Breast epithelium (tissue), 4 donors: ENCODE results near the gene CCDC92B. TPM values are rescaled to one million over a fixed set of nuclear protein-coding genes. Genes with fewer than 3 reads are reported as not detected.
"Not testable (repeated sequence)": the region's sequence is repeated elsewhere in the genome, so short reads cannot be mapped to it uniquely, and the experiment has no call there.

Experiments used
- DNase-seq, 2 donors: peaks; one replicate each; pipeline ENCODE4 v3.0.0-alpha.2; 2019; ENCODE audit warnings: low spot score in 2 of 2
- H3K27ac ChIP-seq, 2 donors: fragments of 200-600 bp; sonication (generic) in 1 of 2; one replicate each; pipeline ENCODE4 v1.5.1; 2016 to 2019; ENCODE audit warnings: mild to moderate bottlenecking in 1 of 2
- H3K27me3 ChIP-seq, 2 donors: fragments of 200-600 bp; sonication (generic) in 1 of 2; one replicate each; pipeline versions ENCODE4 v1.5.1 to v1.6.0; 2017 to 2019; ENCODE audit warnings: control low read depth in 1 of 2, mild to moderate bottlenecking in 1 of 2
- H3K36me3 ChIP-seq: fragments of 200-600 bp; one replicate; pipeline ENCODE4 v1.5.1; 2019
- H3K4me1 ChIP-seq, 2 donors: fragments of 200-600 bp; sonication (generic); one replicate each; pipeline ENCODE4 v1.5.1; 2016 to 2019; ENCODE audit warnings: control low read depth in 1 of 2
- H3K4me3 ChIP-seq, 3 donors: fragments of 200-600 bp; sonication (generic); 1 replicate in 2 of 3; 2 replicates in 1 of 3; pipeline ENCODE4 v1.5.1; 2016 to 2019; ENCODE audit warnings: mild to moderate bottlenecking in 3 of 3, moderate library complexity in 2 of 3
- H3K9me3 ChIP-seq, 2 donors: fragments of 200-600 bp; sonication (generic) in 1 of 2; one replicate each; pipeline ENCODE4 v1.5.1; 2016 to 2019; ENCODE audit warnings: control low read depth in 1 of 2
- POLR2A ChIP-seq: fragments of 450-650 bp; IDR thresholded peaks from one replicate; pipeline ENCODE4 v1.6.1; 2016; ENCODE audit warnings: antibody characterized with exemption, mild to moderate bottlenecking, moderate library complexity
- POLR2AphosphoS5 ChIP-seq, 3 donors: sonication (generic); formaldehyde crosslinking; IDR thresholded peaks; one replicate each; pipeline ENCODE4 v1.6.1; 2017; ENCODE audit warnings: antibody characterized with exemption in 3 of 3
- intact Hi-C: fragments of 100-400 bp; cut with DNase I; formaldehyde crosslinking; loops from one replicate; pipeline ENCODE4 v1.15.1; 2023; ENCODE audit warnings: low total_unique reads
- total RNA-seq, 3 donors: library from RNA; depleted of rRNA; stranded (reverse); fragments of >200 nt; gene quantifications; one replicate each; pipeline ENCODE4 v1.1.0, GENCODE V29; 2016
- TF ChIP-seq, protein P1 (sequence below), 3 donors: fragments of 450-650 bp; IDR thresholded peaks; one replicate each; pipeline ENCODE4 v1.5.1; 2016 to 2017; ENCODE audit warnings: antibody characterized with exemption in 3 of 3, mild to moderate bottlenecking in 3 of 3, moderate library complexity in 3 of 3

CCDC92B gene
- total RNA-seq, 3 donors from 2014 or later, result 0.33 TPM; not detected in 2

DNA sequence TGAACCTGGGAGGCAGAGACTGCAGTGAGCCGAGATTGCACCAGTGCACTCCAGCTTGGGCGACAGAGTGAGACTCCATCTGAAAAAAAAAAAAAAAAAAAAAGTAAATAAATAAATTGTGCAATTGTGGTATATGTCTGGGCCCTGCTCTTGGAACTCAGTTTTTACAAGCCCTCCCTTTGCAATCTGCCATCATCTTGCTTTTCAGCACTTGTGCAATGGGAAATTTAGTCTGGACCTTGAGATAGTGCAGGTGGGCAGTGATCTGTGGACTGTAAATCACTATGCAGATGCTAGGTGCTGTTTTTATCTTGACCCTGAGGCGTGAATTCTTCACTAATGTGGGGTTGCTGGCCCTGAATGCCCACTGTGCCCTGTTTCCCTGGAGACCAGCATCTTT lies 40.2 kb upstream of the CCDC92B start:
- no peak for DNase-seq
- intact Hi-C loops, result loop anchor here (5.0 to 10.0 kb wide), 2 partner anchors 615 to 1693 kb away; no protein-coding TSS in a partner anchor
- TF ChIP-seq POLR2AphosphoS5 (IDR thresholded peaks at IDR 0.05), result no peak
- TF ChIP-seq POLR2A, result no peak
- TF ChIP-seq, protein P1, sequence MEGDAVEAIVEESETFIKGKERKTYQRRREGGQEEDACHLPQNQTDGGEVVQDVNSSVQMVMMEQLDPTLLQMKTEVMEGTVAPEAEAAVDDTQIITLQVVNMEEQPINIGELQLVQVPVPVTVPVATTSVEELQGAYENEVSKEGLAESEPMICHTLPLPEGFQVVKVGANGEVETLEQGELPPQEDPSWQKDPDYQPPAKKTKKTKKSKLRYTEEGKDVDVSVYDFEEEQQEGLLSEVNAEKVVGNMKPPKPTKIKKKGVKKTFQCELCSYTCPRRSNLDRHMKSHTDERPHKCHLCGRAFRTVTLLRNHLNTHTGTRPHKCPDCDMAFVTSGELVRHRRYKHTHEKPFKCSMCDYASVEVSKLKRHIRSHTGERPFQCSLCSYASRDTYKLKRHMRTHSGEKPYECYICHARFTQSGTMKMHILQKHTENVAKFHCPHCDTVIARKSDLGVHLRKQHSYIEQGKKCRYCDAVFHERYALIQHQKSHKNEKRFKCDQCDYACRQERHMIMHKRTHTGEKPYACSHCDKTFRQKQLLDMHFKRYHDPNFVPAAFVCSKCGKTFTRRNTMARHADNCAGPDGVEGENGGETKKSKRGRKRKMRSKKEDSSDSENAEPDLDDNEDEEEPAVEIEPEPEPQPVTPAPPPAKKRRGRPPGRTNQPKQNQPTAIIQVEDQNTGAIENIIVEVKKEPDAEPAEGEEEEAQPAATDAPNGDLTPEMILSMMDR (IDR thresholded peaks at IDR 0.05), result no peak
- no peaks in the 10 kb centered on the region for H3K9me3 ChIP-seq
- H3K4me3 ChIP-seq, result no peak overlapping the region
- H3K27ac ChIP-seq, result no peak overlapping the region
- H3K4me1 ChIP-seq, result no peaks in the 10 kb centered on the region
- H3K27me3 ChIP-seq, result no peaks in the 10 kb centered on the region
- no peaks in the 10 kb centered on the region for H3K36me3 ChIP-seq

DNA sequence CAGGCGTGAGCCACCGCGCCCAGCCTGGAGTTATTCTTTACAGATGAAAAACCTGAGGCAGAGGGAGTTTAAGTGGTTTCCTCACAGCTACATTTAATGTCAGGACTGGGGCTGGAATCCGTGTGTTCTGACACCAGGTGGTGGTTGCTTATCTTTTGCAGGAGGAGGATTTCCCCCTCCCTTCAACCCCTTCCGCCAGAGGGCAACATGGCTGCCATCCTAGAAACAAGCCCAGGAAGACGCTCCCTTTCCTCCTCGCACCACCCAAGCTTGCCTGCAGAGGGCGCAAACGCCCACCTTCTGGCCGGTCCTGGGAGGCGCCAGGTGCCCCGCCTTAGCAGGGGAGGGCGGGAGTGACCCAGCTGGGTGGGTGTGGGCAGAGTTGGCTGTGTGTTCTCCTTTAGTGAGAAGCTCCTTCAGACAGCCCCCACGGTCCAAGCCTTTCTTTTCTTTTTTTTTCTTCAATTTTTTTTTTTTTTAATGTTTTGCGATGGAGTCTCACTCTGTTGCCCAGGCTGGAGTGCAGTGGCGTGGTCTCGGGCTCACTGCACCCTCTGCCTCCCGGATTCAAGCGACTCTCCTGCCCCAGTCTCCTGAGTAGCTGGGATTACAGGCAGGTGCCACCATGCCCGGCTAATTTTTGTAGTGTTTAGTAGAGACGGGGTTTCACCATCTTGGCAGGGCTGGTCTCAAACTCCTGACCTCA lies 36.9 kb upstream of the CCDC92B start:
- Histone ChIP-seq H3K4me1 (no peaks in the 10 kb centered on the region), H3K4me3 (peak overlapping the region in 1 of 3 donors; percentile 3), H3K27ac (no peak overlapping the region), H3K27me3 (no peaks in the 10 kb centered on the region), H3K9me3 (peaks cover 0 to 10% of the 10 kb centered on the region in 2 donors), H3K36me3 (no peaks in the 10 kb centered on the region)
- DNase-seq, result peak; percentile 30 to 64
- TF ChIP-seq, protein P1 (IDR thresholded peaks at IDR 0.05), result peak in 2 of 3 donors; percentile 13 to 45
- no peak for TF ChIP-seq POLR2AphosphoS5 (IDR thresholded peaks at IDR 0.05)
- no peak for TF ChIP-seq POLR2A
- intact Hi-C loops, result loop anchor here (10.0 kb wide), 1 partner anchor 618 kb away; no protein-coding TSS in a partner anchor

DNA sequence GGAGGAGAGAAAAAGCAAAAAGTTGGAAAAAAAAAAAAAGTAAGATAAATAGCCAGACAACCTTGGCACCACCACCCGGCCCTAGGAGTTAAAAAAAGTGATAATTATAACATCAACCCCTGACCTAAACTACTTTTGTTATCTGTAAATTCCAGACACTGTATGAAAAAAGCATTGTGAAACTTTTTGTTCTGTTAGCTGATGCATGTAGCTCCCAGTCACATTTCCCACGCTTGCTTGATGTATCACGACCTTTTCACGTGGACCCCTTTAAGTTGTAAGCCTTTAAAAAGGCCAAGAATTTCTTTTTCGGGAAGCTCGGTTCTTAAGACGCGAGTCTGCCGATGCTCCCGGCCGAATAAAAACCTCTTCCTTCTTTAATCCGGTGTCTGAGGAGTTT lies 35.9 kb upstream of the CCDC92B start:
- H3K9me3 ChIP-seq, result peaks cover 0 to 10% of the 10 kb centered on the region in 2 donors
- not testable (repeated sequence) for H3K36me3 ChIP-seq, H3K4me1 ChIP-seq, DNase-seq, H3K27me3 ChIP-seq, H3K27ac ChIP-seq, H3K4me3 ChIP-seq
- intact Hi-C loops, result loop anchor here (10.0 kb wide), 1 partner anchor 619 kb away; no protein-coding TSS in a partner anchor

DNA sequence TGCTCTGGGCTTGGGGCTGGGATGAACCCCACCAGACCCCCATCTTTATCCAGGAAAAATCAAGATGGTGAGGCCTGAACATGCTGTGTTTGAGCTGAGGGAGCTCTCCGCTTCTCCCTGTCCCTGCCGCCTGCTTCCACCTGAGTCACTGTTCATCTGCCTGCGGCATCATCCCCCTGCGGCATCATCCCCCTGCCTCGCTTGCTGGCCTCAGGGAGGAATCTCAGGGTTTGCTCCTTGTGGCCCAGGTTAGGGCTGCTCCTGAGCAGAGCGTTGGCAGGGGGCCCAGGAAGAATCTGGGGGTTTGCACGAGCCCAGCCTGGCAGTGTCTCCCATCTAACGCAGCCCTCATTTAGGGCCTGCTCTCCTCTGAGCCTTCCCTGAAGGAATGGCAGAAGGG lies 35.4 kb upstream of the CCDC92B start:
- H3K27me3 ChIP-seq, result no peaks in the 10 kb centered on the region
- DNase-seq, result no peak

DNA sequence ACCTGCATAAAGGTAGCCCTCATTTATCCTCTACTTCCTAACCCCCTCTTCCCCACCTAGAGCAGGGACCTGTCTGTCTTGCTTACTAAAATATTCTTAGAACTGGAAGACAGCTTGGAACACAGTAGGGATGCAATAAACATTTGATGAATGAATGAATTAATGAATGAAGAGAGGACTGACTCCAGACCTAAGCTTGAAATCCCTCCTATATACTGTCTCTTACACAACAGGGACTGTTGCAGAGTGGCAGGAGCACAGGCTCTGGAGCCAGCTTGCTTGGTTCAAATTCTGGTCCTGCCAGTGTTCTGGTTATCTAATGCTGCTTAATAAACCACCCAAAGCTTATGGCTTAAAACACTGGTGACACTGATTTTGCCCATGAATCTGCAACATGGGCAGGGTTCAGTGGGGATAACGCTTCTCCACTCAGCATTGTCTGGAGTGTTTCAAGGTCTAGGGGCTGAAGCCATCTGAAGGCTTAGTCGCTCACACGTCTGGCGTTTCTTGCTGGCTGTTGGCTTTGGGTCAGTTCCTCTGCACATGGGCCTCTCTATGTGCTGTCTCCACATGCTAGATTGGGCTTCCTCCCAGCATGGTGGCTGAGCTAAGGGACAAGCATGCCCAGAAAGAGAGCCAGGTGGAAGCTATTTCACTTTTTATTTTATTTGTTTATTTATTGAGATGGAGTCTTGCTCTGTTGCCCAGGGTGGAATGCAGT lies 34.0 kb upstream of the CCDC92B start:
- peaks cover 0 to 5% of the 10 kb centered on the region in 2 donors for H3K27me3 ChIP-seq

More for the DNA sequence above, 35.4 kb upstream of the CCDC92B start:
- Histone ChIP-seq H3K9me3 (peaks cover 0 to 10% of the 10 kb centered on the region in 2 donors), H3K4me1 (no peaks in the 10 kb centered on the region), H3K4me3 (no peak overlapping the region), H3K36me3 (no peaks in the 10 kb centered on the region), H3K27ac (no peak overlapping the region)
- no peak for TF ChIP-seq POLR2A
- TF ChIP-seq, protein P1 (IDR thresholded peaks at IDR 0.05), result no peak
- TF ChIP-seq POLR2AphosphoS5 (IDR thresholded peaks at IDR 0.05), result no peak
- intact Hi-C loops, result loop anchor here (10.0 kb wide), 1 partner anchor 620 kb away; no protein-coding TSS in a partner anchor

More for the DNA sequence above, 34.0 kb upstream of the CCDC92B start:
- intact Hi-C loops, result loop anchor here (10.0 kb wide), 1 partner anchor 621 kb away; no protein-coding TSS in a partner anchor
- Histone ChIP-seq H3K4me3 (no peak overlapping the region), H3K36me3 (no peaks in the 10 kb centered on the region), H3K4me1 (no peaks in the 10 kb centered on the region), H3K27ac (no peak overlapping the region), H3K9me3 (peaks cover 0 to 10% of the 10 kb centered on the region in 2 donors)
- DNase-seq, result no peak
- TF ChIP-seq, protein P1 (IDR thresholded peaks at IDR 0.05), result no peak
- TF ChIP-seq POLR2A, result no peak
- TF ChIP-seq POLR2AphosphoS5 (IDR thresholded peaks at IDR 0.05), result no peak
